Ectodermal cell (in vitro differentiated cells): Measurements from ENCODE around the gene FOLR2. TPM values are rescaled to one million over a fixed set of nuclear protein-coding genes. Genes with fewer than 3 reads are reported as not detected.
"Not testable (repeated sequence)": the region's sequence is repeated elsewhere in the genome, so short reads cannot be mapped to it uniquely, and the experiment has no call there.

ENCODE experiments used
- H3K27ac ChIP-seq: 2 replicates; pipeline ENCODE4 v1.7.0; 2013; ENCODE audit warnings: mild to moderate bottlenecking, low read depth, low read length; ENCODE audit not compliant: insufficient read depth, poor library complexity, severe bottlenecking
- H3K27me3 ChIP-seq: 2 replicates; pipeline ENCODE4 v1.7.0; 2013; ENCODE audit warnings: mild to moderate bottlenecking, low read length; ENCODE audit not compliant: insufficient read depth, control insufficient read depth, poor library complexity, severe bottlenecking
- H3K36me3 ChIP-seq: one replicate; pipeline ENCODE4 v1.7.0; 2013; ENCODE audit warnings: low read length; ENCODE audit not compliant: control insufficient read depth, insufficient read depth
- H3K4me1 ChIP-seq: one replicate; pipeline ENCODE4 v1.7.0; 2013; ENCODE audit warnings: low read length; ENCODE audit not compliant: control insufficient read depth, insufficient read depth
- H3K4me3 ChIP-seq: 2 replicates; pipeline ENCODE4 v1.7.0; 2013; ENCODE audit warnings: low read depth, low read length, control low read depth; ENCODE audit not compliant: insufficient read depth
- H3K9me3 ChIP-seq: 2 replicates; pipeline ENCODE4 v1.7.0; 2013; ENCODE audit warnings: mild to moderate bottlenecking, low read length, moderate library complexity; ENCODE audit not compliant: control insufficient read depth
- WGBS, 2 experiments: methylation state at CpG; one replicate each; pipeline ENCODE4 v1.1.7; 2013; ENCODE audit warnings: missing lambda C conversion rate in 2 of 2; 5-methylcytosine and 5-hydroxymethylcytosine counted together
- polyA plus RNA-seq, 4 experiments: library from polyadenylated mRNA; stranded (reverse); fragments of 50-300 nt; gene quantifications; one replicate each; pipeline ENCODE4 v1.2.3, GENCODE V29; 2013

Gene FOLR2
- polyA plus RNA-seq (2013, experiment 1 of 4), result not detected
- polyA plus RNA-seq (2013, experiment 2 of 4), result not detected
- polyA plus RNA-seq (2013, experiment 3 of 4), result not detected
- not detected for polyA plus RNA-seq (2013, experiment 4 of 4)

GRCh38 chr11:72216638-72217037, at the start of gene FOLR2:
TSS of gene FOLR2 (plus strand) at chr11:72216794. CDS start at chr11:72218585, 1,791 bp downstream.
- H3K4me1 ChIP-seq, result no peaks in the 10 kb centered on the region
- no peaks in the 10 kb centered on the region for H3K9me3 ChIP-seq
- no peaks in the 10 kb centered on the region for H3K27me3 ChIP-seq
- no peaks in the 10 kb centered on the region for H3K36me3 ChIP-seq
- H3K27ac ChIP-seq, result no peak within 1 kb of the TSS
- 94 to 97% methylated on average over 6 of the region's 6 CpGs for WGBS, 2 experiments
- no peak within 1 kb of the TSS for H3K4me3 ChIP-seq

GRCh38 chr11:72169046-72169555, 47.5 kb upstream of the FOLR2 start:
- not testable (repeated sequence) for H3K9me3 ChIP-seq, H3K4me3 ChIP-seq, H3K4me1 ChIP-seq, H3K27ac ChIP-seq, H3K36me3 ChIP-seq, H3K27me3 ChIP-seq
- WGBS, 2 experiments, result 93% methylated on average over 5 of the region's 5 CpGs

DNA sequence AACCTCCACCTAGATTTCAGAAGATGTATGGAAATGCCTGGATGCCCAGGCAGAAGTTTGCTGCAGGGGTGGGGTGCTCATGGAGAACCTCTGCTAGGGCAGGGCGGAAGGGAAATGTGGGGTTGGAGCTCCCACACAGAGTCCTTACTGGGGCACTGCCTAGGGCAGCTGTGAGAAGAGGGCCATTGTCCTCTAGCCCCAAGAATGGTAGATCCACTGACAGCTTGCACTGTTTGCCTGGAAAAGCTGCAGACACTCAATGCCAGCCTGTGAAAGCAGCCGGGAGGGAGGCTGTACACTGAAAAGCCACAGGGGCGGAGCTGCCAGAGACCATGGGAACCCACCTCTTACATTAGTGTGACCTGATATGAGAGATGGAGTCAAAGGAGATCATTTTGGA, 46.8 kb upstream of the FOLR2 start:
- H3K27ac ChIP-seq, H3K4me1 ChIP-seq, H3K9me3 ChIP-seq, H3K27me3 ChIP-seq, H3K36me3 ChIP-seq, H3K4me3 ChIP-seq: not testable (repeated sequence)
- 82 to 88% methylated on average over 3 of the region's 3 CpGs for WGBS, 2 experiments

- not testable (repeated sequence) for H3K36me3 ChIP-seq, H3K4me3 ChIP-seq, H3K27me3 ChIP-seq, H3K27ac ChIP-seq, H3K9me3 ChIP-seq, H3K4me1 ChIP-seq
- WGBS, 2 experiments, result 84 to 96% methylated on average over 4 of the region's 4 CpGs
Measured at GRCh38 chr11:72172043-72172442, 44.6 kb upstream of the FOLR2 start.

DNA sequence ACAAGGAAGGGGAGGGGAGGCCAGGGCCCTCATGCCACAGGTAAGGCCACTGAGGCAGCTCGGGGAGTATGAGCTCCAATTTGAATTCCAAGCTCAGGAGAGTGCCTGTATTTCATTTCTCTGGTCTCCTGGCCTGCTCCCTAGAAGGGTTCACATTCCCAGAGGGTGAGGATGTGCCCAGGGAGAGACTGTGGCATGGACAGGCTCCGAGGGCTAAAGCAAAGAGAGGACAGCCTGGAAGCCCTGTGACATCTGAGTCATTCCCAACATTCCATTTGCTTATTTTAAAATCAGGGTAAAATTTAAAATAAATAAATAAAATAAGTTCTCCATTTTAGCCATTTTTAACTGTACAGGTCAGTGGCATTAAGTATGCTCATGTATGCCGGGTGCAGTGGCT, 43.3 kb upstream of the FOLR2 start:
- no peak overlapping the region for H3K4me3 ChIP-seq
- no peak overlapping the region for H3K27ac ChIP-seq
- H3K4me1 ChIP-seq, result no peaks in the 10 kb centered on the region
- H3K27me3 ChIP-seq, result no peaks in the 10 kb centered on the region
- no peaks in the 10 kb centered on the region for H3K9me3 ChIP-seq
- 90 to 97% methylated on average over 3 of the region's 3 CpGs for WGBS, 2 experiments
- H3K36me3 ChIP-seq, result no peaks in the 10 kb centered on the region

DNA sequence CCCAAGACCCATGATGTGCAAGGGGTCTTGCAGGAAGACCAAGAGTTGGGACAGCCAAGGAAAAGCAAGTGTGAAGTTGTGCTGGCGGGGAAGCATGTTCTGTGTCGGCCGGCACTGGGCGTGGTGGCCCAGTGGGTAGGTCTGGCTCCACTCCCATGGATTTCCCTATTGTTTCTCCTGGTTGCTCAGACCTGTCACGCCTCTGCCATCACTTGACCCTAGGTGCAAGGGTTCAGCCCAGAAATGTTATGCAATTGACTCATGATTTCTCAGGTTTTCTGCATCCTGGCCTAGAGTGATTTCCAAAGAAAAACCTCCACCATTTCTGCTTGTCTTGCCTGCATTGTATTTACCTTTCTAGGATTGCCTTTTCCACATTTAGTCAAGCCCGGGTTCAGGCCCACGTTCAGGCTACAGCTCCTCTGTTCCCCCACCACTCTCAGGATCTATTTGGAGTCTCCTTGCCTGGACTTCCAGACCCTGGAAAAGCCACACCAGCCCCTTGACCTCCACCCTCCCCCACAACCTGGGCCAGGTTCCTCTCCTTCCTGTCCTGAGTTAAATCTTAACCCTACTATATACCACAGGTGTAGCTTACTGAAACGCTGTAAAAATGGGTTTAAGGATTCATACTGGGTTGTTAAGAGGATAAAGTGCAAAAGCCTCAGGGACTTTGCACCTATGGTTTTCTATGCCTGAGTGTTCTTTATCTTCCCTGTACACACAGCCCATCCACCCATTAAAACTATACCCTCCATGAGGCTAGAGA, 42.1 kb upstream of the FOLR2 start:
- no peaks in the 10 kb centered on the region for H3K4me1 ChIP-seq
- H3K4me3 ChIP-seq, result no peak overlapping the region
- H3K27ac ChIP-seq, result no peak overlapping the region
- no peaks in the 10 kb centered on the region for H3K9me3 ChIP-seq
- no peaks in the 10 kb centered on the region for H3K36me3 ChIP-seq
- H3K27me3 ChIP-seq, result no peaks in the 10 kb centered on the region
- 91% methylated on average over 7 to 8 of the region's 8 CpGs for WGBS, 2 experiments

DNA sequence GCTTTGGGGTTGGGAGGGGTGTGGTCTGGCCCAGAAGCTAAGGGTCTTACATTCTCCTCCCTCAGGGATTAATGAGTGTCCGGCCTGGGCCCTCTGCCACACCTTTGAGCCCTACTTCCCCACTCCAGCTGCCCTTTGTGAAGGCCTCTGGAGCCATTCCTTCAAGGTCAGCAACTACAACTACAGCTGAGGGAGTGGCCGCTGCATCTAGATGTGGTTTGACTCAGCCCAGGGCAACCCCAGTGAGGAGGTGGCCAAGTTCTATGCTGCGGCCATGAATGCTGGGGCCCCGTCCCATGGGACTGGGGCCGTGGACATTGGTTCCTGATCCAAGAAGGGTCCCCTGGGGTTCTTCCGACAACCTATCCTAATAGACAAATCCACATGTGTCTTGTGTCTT, 38.9 kb upstream of the FOLR2 start:
- Histone ChIP-seq H3K27ac (no peak overlapping the region), H3K4me3 (no peak overlapping the region), H3K4me1 (no peaks in the 10 kb centered on the region), H3K27me3 (no peaks in the 10 kb centered on the region), H3K9me3 (no peaks in the 10 kb centered on the region), H3K36me3 (no peaks in the 10 kb centered on the region)
- WGBS, 2 experiments, result 92 to 95% methylated on average over 6 of the region's 6 CpGs

DNA sequence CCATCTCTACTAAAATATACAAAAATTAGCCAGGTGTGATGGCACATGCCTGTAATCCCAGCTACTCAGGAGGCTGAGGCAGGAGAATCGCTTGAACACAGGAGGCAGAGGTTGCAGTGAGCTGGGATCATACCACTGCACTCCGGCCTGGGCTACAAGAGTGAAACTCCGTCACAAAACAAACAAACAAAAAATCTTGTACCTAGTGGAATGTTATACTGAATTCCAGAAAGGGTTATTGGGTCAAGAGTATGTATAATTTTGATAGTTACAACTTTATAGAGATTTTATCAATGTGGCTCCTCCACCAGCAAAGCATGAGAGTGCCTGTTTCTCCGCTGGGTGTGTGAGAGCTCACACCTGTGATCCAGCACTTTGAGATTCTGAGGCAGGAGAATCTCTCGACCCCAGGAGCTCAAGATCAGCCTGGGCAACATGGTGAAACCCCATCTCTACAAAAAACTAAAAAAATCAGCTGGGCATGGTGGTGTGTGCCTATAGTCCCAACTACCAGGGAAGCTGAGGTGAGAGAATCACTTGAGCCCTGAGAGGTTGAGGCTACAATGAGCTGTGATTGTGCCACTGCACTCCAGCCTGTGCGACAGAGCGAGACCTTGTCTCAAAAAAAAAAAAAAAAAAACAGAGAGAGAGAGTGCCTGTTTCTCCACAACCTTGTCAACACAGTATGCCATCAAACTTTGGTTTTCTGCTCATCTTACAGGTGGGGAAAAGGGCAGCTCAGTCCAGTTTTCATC, 37.4 kb upstream of the FOLR2 start:
- Histone ChIP-seq H3K36me3 (no peaks in the 10 kb centered on the region), H3K27me3 (no peaks in the 10 kb centered on the region), H3K4me3 (no peak overlapping the region), H3K9me3 (no peaks in the 10 kb centered on the region), H3K4me1 (no peaks in the 10 kb centered on the region), H3K27ac (no peak overlapping the region)
- 82 to 91% methylated on average over 7 of the region's 7 CpGs for WGBS, 2 experiments

DNA sequence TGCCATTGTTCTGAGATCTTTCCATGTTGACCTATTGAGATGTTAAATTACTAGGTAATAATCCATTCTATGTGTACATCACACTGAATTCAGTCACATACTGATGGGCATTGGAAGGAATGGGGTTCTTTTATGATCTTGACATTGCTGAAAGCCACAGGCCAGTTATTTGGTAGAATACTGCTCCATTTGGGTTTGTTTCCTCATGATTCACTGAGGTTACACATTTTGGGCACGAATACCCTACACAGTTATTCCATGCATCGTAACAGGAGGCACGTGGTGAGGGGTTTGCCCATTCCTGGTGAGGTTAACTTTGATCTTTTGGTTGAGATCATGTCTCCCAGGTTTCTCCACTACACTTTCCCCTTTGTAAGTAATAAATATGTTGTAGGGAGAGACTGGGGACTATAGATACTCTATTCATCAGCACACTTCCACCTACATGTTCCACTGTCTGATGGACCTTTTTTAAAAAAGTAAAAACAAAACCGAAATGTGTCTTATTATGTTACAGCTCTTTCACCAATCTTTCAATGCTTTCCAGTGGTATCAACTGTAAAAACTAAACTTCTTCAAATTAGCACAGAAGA, 36.7 kb upstream of the FOLR2 start:
- Histone ChIP-seq H3K27ac (no peak overlapping the region), H3K27me3 (no peaks in the 10 kb centered on the region), H3K4me3 (no peak overlapping the region), H3K4me1 (no peaks in the 10 kb centered on the region), H3K9me3 (no peaks in the 10 kb centered on the region), H3K36me3 (no peaks in the 10 kb centered on the region)
- 84 to 88% methylated on average over 4 of the region's 4 CpGs for WGBS, 2 experiments
